ENCODE measurements around the gene IL13.

IL13 gene

GRCh38 chr5:132673488-132673887, 15.5 kb downstream of the IL13 start:
- no peak for DNase-seq

DNA sequence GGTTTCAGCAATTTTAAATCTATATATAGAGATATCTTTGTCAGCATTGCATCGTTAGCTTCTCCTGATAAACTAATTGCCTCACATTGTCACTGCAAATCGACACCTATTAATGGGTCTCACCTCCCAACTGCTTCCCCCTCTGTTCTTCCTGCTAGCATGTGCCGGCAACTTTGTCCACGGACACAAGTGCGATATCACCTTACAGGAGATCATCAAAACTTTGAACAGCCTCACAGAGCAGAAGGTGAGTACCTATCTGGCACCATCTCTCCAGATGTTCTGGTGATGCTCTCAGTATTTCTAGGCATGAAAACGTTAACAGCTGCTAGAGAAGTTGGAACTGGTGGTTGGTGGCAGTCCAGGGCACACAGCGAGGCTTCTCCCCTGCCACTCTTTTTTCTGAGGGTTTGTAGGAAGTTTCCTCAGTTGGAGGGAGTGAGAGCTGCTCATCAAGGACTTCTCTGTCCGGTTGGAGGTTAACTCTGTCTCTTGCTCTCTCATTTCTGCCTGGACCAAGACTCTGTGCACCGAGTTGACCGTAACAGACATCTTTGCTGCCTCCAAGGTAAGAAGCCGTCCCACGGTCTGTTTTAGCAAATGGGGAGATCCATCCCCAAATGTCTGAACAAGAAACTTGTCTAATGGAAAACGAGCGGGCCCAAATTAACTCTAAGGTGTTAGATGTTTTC, 16.1 kb downstream of the IL13 start, which contains the start of gene IL4:
TSS of gene IL4 (plus strand) at position 51 of the 692 bp plus-strand sequence. CDS start at position 113, 62 bp downstream.
- no peak for DNase-seq

- DNase-seq = no peak
These were observed 16.9 kb downstream of the IL13 start for GRCh38 chr5:132674671-132675506.

DNA sequence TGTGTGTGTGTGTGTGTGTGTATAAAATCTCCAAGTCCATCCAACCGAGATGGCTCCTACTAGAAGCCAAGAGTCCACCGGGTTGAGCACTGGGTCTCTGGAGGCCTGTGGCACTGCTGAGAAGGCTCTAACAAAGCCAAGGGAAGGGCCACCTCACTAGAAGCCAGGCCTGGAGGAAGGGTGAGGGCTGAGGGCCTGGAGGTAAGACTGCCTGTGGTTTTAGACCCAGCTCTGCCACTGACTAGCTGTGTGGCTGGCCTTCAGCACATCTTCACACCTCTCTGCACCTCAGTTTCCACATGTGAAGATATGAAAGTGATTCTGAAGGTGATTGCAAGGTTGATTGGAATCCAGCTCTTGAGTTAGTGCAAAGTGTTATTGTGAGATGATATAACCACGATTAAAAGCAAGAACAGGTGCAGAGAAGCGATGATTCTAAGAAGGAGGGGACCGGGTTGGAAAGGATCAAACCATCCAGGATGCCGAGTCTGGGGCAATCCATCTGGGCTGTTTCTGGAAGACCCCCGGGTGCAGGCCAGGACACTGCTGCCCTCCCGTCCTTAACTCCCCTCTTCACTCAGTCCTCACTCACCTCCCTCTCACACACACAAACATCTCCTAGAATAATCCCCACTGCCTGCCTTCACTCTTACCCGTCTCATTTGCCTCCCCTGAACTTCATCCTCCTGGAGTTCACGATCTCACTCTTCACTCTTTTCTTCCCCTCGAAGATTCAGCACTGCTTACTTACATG, 18.1 kb downstream of the IL13 start:
- DNase-seq = no peak

DNA sequence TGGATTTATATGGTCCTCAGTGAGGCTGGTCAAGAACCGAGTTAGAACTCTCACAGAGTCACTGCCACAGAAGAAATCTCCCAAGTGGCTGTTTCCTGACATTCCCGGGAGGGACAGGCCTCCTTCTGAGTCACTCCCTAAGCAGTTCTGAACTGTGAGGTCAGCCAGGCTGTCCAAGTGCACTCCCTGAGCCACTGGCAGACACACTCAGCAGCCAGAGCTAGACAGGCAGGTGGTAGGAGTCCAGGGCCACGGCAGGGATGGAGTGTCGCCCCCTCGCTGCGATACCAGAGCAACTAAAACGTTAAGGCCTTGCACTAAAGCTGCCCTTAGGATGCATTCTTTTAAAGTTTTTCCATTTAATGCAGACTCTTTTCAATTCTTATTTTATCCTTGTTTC, 19.2 kb downstream of the IL13 start:
- DNase-seq = no peak

DNA sequence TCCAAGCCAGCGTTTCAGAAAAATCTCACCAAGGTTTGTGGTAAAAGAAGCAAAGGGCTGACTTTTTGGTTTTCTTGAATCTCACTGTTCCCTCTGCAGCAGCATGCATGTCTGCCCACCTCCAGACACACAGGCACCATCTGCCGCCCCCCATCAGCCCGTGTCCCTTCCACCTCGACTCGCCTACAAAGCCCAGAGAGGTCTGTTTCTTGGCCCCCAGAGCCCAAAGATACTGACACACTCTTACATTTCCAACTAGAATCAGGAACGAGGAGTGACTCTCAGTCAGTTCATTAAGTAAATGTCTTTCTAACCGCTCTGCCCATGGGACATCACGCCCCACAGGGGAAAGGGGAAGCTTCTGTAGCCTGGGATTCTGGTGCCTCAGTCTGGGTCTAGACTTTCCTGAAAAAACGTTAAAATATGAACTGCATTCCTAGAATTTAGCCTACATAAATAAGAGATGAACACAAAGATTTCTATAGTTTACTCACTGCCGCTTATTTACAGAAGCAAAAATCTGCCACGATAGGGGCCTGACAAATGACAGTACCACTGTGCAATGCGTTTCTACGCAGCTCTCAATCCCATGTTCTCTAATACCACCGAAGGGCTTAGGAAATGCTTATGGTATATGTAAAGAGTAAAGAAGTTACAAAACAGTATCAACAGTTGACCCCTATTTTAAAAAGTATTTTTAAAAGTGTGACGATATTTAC, 19.9 kb downstream of the IL13 start:
- DNase-seq = no peak

- DNase-seq = no peak
These were observed 20.8 kb downstream of the IL13 start for GRCh38 chr5:132678735-132679134.

- DNase-seq = no peak
These were observed 21.2 kb downstream of the IL13 start for GRCh38 chr5:132679166-132679565.

GRCh38 chr5:132679717-132680380, 21.9 kb downstream of the IL13 start:
- DNase-seq = no peak

- DNase-seq = no peak
These were observed 23.0 kb downstream of the IL13 start for GRCh38 chr5:132680780-132681475.

- no peak for DNase-seq
These were observed 23.5 kb downstream of the IL13 start for GRCh38 chr5:132681476-132681831.

GRCh38 chr5:132681983-132682382, 24.0 kb downstream of the IL13 start:
- DNase-seq = no peak

- no peak for DNase-seq
These were observed 26.5 kb downstream of the IL13 start for GRCh38 chr5:132684491-132684890.

DNA sequence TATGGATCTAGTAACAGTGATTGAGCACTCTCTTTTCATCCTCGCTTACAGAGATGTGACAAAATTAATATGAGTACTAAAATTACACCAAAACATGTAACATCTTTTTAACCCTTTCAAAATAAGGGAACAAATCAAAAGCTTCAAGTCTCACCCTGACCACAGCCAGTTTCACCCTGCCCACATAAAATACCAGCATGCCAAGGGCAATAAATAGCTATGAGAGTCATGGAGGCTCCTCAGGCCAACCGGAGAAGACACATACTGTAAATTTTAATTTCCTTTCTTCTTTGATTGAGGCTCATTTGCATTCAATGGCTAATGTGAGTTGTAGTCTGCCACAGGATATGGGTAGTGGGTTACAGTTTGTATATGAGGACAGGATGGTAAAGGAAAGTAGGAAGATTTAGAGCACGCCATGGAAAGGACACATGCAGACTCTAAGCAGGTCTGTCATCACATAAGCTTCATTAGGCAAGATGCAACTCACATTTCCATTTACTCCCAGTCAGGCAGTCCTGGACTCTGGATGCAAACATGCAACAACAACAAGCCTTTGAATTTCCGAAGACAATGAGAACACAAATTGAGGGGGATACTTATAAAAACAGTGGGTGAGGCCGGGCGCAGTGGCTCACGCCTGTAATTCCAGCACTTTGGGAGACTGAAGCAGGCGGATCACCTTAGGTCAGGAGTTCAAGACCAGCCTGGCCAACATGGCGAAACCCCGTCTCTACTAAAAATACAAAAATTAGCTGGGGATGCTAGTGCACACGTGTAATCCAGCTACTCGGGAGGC, 27.1 kb downstream of the IL13 start:
- no peak for DNase-seq

DNA sequence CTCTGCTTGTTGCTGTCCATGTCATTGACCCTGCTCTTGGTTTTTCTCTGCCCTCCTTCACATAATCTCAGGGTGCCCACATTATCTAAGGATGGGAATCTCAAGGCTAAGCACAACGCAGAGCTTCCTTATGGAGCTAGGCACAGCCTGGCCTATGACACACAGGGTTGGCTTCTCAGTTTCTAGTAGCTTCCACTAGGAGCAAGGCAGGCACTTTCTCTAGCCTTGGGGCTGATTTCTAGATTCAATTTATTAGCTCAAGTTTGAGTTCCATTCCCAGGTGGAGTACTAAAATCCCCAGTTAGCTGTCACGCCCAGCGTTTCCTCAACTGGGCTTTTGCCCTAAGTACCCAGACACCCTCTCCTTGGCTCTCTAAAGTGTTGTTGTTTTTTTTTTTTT, 28.2 kb downstream of the IL13 start:
- DNase-seq = no peak

DNA sequence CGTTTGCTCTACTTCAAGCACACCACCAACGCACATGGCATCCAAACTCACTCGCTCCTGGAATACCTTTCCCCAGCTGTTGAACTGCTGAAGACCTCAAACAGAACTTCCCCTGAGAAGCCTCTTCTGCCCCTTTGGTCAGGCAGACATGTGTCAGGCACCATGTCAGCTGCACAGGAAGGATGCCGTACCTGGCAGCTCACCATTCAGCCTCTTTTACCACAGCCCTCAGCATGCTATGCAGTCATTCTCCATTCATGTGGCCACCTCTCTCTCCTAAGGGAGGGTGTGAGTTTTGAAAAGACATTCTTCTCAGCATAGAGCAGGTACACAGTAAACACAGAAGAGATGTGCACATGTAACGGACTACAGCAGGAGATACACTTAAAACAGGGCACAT, 30.0 kb downstream of the IL13 start:
- DNase-seq = no peak

- DNase-seq = peak; percentile 22
These were observed 30.8 kb downstream of the IL13 start for GRCh38 chr5:132688536-132689339.

DNA sequence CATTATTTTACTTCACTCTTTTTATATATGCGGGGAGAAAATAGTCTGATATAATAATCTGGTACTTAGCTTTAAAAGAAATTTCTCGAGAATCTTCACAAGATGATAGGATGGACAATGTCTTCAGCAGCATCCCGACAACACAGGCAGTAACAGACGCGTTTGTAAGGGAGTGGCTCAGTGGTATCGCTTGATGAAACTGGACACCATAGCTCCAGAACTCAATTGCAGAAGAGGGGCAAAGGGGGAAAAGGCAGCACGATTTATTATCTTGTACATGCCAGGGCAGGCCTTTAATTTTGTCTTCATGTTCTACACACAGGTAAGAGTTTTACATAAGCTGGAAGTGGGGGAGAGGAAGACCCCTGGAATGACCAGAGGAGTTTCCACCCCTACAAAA, 31.5 kb downstream of the IL13 start:
- no peak for DNase-seq

GRCh38 chr5:132690156-132690555, 32.2 kb downstream of the IL13 start:
- DNase-seq = no peak
